Activated gamma-delta T cell treated with Interleukin-2 at 50 U/mL for 16 hours (primary cell): ENCODE data around the gene AKR7A3.
A peak's percentile ranks its signal among the peaks of the same experiment; 100 is the strongest.

Experiments
- DNase-seq: peaks from one replicate; pipeline ENCODE4 v3.0.0-alpha.2; 2020

AKR7A3 gene

GRCh38 chr1:19288324-19289241 lies at the start of gene AKR7A3:
Gene AKR7A3 (minus strand): TSS chr1:19288770. CDS start chr1:19288709, 61 bp downstream.
- DNase-seq = peak; percentile 47

DNA sequence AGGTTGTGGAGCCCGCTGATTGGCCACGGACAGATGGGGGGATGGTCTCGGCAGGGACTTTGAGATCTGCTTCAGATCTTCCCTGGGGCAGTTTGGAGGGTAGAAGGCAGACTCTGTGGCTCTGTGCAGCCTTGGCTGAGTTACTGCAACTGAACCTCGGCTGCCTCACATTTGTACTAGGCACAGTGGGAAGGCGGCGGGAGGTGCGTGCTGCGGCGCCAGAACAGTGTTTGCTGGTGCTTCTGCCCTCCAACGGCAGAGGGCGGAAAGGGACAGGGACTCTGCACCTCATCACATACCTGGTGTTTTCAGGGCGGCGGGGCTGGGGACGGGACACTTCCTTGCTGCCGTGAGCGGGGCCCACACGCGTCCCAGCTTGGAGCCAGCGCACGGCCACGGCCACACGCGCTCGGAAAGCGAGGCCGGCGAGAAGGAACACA lies 49.8 kb upstream of the AKR7A3 start:
- no peak for DNase-seq

DNA sequence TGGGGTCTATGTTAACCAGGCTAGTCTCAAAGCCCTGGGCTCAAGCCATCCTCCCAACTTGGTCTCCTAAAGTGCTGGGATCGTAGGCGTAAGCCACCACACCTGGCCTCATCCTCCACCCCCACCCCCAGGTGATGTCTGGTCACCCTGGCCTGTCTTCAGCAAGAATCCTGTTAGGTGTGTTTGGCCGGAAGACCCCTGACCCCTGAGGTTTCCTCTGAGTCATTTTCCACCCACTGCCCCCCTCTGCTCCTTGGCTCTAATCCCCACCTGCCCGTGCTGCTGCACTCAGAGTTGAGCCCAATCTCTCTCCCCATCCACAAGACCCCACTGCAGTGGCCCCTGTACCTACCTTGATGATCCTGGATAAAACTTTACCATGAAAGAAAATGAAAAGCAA lies 48.7 kb upstream of the AKR7A3 start:
- DNase-seq = no peak

DNA sequence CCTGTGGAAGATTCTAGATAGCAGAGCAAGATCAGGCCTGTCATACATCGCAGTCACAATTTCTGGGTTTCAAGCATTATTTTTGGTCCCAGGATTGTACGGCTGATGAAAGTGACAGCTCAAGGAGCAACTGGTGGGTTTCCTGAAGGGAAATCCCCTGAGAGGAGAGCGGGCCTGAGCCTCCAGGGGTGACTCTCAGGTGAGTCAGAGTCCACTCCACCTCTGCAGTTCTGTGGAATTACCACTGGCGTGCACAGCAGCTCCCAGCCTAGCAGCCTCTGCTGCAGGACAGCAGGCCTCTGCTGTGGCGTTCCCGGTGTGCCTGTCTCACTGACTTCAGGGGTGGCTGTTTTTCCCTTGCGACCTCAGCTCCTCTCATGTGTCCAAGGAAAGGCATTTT lies 48.0 kb upstream of the AKR7A3 start:
- DNase-seq = no peak

DNA sequence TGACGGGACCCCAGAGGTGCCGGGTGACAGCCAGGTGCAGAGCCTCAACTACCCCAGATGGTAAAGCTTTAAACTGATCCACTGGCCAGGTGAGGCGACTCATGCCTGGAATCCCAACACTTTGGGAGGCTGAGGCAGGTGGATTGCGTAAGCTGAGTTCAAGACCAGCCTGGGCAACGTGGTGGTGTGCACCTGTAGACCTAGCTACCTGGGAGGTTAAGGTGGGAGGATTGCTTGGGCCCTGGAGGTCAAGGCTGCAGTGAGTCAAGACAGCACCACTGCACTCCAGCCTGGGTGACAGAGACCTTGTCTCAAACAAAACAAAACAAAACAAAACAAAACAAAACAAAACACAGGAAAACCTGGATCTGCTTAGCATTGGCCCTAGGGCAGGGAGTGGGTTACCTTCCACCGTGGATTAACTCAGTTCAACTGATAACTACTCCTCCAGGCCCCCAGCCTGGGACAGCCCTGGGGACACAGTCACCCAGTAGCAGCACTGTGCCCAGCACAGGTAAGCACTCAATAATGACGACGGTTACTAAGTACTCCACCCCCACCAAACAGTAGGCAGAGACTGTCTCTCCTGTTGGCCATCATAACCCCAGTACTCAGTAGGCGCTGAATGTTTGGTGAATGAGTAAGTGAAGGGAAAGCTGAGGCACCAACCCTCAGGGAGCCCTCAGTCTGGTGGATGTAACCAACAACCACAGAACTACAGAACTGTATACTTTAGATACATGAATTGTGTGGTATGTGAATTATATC lies 45.2 kb upstream of the AKR7A3 start:
- no peak for DNase-seq

DNA sequence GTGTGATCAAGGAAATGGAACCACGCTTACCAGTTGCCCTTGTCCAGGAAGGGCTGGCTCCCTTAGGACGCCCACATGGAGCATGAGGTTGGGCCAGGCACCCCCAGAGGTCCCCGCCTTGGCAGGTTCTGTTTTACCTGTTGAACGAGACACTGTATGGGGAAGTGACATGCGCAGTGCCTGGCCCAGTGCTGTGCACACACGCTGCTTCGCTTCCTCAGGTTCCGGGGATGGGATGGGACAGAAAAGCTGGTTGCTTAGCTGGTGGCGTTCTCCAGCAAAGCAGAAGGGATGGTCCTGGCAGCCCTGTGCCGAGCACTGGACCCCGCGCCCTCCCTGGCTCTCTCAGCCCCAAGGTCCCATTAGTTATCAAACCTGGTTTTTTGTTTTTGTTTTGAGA lies 44.3 kb upstream of the AKR7A3 start:
- DNase-seq = no peak

DNA sequence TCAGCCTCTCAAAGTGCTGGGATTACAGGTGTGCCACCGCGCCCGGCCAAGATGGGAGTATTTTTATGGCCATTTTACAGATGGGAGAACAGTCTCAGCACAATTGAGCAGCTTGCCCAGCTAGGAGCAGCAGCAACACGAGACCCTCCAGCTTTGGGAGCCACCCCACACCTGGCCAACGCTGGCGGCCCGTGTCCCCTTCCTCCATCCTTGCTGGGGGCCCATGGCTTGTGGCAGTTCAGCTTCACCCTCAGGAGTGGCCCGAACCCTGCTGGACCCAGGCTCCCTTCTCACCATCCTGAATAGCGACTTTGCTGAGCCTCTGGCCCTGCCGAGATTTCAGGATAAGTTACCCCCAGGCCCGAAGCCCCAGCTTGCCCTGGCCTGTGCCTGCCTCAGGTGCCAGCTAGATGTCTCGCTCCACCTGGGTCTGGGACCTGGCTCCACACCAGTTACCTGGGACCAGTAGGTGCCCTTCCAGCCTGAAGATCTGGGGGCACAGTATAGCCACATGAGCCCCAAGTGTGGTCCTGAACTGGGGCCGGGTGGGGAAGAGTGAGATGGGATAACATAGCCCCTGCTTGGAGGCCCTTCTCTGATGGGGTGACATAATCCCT lies 42.8 kb upstream of the AKR7A3 start:
- DNase-seq = no peak

DNA sequence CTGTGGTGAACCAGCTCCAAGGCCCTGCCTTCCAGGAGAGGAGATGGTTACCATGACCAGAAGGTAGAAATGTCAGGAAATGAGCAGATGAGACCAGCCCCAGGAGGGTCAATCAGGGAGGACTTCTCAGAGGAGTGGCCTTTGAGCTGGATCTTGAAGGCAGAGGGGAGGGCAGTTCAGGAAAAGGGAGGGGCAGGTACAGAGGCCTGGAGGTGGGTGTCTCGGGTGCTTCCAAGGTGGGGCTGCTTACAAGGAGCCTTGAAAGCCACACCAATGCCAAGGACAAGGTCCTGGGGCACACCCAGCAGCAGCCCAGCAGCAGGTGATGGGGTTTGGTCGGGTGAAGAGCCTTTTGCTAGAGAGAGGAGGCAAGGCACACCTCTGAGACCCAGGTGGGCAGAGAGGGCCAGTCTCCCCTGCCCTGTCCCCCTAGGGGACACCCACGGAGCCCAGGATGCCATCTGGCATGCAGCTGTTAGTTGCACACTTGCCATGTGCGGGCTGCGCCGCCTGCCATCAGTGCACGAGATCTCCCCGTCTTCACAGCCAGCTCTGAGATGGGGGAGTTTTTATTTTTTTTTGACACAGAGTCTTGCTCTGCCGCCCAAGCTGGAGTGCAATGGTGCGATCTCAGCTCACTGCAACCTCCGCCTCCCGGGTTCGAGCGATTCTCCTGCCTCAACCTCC lies 42.0 kb upstream of the AKR7A3 start:
- no peak for DNase-seq

DNA sequence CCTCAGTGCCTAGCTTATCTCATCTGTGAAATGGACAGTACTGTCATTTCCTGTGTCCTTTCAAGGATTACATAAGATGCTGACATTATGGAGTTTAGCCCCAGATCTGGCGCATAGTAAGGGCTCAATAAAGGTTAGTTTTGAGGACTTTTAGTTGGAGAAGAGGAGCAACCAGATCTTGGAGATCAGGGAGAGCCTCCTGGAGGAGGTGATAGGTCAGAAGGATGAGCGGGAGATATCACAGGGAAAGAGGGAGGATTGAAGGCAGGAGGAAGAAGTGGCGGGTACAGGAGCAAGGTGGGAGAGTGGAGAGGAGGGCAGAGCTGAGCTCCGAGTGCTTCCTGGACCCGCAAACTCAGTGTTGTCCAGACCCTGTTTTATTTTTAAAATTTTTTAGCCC lies 41.0 kb upstream of the AKR7A3 start:
- DNase-seq = no peak

DNA sequence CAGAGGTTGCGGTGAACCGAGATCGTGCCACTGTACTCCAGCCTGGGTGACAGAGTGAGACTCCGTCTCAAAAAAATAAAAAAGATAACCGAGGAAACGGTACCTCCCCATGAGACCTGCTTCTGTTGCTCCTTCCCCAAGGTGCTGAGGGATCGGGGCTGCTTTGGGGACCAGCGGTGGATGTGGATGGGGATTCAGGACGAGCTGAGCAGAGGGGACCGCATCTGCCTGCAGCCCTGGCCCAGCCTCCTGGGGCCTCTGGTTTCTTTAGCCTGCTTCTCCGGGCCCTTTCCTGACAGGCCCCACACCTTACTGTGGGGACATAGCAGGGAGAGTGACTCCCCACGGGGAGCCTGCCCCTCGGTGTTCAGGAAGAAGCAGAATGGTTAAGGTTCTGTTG lies 40.6 kb upstream of the AKR7A3 start:
- no peak for DNase-seq

DNA sequence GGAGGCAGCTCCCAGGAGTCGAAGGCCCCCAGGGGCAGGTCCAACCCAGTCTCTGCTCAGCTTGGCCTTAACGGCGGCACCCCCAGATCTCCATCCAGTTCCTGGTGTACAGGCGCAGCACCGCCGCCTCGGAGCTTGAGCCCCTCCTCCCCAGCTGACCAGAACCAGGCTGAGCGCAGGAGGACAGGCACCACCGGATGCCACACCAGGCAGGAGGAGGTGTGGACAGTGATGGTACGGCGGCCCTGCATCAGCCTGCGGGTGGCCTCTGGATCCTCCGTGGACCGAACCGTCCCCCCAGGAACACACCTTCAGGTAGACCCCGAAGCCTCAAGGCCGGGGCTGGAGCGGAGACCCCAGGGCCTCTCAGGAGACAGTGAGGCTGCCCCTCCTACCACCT lies 39.9 kb upstream of the AKR7A3 start:
- no peak for DNase-seq

DNA sequence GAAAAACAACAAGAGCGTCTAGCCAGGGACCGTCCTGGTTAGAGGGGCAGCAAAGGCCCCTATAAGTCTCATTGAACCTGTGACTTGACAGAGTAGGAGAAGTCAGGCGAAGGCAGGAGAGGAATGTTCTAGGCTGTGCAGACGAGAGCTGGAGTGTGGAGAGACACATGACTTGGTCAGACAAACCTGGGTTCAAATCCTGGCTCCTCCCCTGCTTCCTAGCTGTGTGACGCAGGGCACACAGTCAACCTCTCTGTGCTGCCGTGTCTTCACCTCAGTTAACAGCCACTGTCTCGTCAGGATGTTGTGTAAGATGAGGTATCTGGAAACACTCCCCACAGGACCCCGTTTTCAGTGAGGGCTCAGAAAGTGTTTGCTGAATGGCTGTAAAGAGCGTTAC lies 39.2 kb upstream of the AKR7A3 start:
- no peak for DNase-seq

DNA sequence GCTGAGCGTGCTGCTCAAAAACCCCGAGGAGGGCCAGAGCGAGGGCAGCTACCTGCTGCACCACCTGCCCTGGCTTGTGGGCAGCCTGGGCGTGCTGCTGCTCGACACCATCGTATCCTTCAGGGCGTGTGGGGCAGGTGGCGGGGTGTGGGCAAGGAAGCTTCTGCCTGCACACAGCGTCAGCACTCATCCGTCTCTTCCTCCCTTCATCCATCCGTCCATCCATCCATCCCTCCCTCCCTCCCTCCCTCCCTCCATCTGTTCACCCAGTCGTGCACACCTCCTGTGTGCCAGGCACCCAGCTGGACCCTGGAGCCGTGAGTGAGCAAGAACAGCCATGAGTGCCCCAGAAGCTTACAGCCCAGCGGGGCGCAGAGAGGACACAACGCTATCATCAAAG lies 38.7 kb upstream of the AKR7A3 start:
- DNase-seq = no peak

DNA sequence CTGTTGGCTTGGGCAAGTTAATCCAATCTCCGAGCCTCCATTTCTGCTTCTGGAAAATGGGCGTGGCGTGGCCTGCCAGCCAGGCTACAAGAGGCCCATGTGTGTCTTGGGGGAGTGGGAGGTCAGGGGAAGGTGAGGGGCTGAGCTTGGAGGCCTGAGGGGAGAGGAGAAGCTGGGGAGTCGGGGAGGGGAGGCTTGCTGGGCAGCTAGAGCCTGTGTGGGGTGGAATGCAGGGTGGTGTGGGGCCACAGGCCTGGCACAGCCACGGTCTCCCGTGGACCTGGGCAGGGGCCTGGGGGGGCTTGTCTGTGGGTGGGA lies 38.1 kb upstream of the AKR7A3 start:
- no peak for DNase-seq

DNA sequence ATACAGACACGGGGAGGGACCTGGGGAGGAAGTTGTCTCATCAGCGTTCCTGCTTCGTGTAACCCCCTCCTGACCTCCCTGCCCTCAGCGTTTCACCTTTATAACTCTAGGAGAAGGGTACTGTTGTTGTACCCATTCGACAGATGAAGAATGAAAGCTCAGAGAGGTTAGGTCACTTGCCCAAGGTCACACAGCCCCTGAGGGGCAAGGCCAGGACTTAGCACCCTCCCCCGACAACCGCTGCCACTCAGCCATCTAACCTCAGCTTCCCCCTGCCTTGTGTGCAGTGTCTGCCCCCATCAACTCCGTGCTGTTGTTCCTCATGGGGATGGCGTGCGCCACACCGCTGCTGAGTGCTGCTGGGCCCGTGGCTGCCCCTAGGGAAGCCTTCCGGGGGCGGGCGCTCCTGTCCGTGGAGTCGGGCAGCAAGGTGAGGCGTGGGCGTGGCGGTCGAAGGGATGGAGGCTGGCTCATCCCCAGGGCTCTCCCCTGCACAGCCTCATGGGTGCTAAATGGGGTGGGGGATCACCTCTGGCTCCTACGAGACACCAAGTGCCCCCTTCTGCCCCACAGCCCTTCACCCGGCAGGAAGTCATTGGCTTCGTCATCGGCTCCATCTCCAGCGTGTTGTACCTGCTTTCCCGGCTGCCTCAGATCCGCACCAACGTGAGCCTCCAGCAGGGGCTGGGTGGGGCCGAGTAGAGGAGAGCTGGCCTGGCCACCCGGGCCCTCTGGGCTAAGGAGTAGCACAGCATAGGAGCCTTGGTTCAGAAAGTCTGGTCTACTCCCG lies 37.6 kb upstream of the AKR7A3 start:
- DNase-seq = no peak

- DNase-seq = no peak
Measured at GRCh38 chr1:19325368-19325957, 36.9 kb upstream of the AKR7A3 start.

GRCh38 chr1:19324665-19324990 lies 36.1 kb upstream of the AKR7A3 start:
- no peak for DNase-seq

GRCh38 chr1:19323987-19324664 lies 35.6 kb upstream of the AKR7A3 start:
- DNase-seq = no peak

DNA sequence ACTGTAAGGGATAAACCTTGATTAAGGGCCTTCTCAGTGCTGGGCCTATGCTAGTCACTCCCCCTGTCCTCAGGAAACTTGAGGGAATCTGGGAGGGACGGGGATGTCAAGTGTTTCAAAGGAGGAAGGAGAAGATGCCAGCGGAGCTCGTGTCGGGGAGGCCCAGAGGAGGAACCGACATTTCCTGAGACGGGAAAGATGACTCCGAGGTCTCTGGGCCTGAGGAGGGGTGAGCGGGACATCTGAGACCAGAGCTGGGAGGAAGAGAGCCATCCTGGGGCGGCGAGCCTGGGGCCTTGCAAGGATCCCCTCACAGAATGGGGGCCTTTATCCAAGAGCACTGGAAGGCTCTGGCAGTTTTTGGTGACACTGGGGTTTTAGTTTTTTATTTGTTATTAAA lies 33.9 kb upstream of the AKR7A3 start:
- no peak for DNase-seq

DNA sequence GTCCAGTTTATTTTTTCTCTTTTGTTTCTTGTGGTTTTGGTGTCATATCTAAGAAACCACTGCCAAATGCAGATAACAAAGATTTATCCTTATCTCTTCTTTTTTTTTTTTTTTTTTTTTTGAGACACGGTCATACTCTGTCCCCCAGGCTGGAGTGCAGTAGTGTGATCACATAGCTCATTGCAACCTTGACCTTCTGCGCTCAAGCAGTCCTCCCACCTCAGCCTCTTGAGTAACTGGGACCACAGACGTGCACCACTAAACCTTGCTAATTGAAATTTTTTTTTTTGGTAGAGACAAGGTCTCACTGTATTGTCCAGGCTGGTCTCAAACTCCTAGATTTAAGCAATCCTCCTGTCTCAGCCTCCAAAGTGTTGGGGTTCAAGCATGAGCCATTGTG lies 32.5 kb upstream of the AKR7A3 start:
- no peak for DNase-seq

DNA sequence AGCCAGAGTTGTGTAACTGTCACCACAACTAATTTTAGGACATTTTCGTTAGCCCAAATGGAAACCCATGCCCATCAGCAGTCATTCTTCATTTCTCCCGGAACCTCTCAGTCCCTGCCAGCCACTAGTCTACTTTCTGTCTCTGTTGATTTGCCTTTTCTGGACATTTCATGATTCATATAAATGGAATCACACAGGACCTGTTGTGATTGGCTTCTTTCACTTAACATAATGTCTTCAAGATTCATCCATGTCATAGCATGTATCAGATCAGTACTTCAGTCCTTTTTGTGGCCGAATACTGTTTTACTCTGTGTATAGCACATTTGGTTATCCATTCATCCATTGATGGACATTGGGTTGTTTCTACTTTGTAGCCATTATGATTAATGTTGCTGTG lies 30.6 kb upstream of the AKR7A3 start:
- DNase-seq = no peak
